NCI-H128 (cell line): Measurements from ENCODE around the gene RHBDF2.

Experiments used
- DNase-seq: peaks from one replicate; lab custom pipeline; 2025; ENCODE audit not compliant: unreplicated experiment; lab: John Stamatoyannopoulos, UW

Gene RHBDF2

DNA sequence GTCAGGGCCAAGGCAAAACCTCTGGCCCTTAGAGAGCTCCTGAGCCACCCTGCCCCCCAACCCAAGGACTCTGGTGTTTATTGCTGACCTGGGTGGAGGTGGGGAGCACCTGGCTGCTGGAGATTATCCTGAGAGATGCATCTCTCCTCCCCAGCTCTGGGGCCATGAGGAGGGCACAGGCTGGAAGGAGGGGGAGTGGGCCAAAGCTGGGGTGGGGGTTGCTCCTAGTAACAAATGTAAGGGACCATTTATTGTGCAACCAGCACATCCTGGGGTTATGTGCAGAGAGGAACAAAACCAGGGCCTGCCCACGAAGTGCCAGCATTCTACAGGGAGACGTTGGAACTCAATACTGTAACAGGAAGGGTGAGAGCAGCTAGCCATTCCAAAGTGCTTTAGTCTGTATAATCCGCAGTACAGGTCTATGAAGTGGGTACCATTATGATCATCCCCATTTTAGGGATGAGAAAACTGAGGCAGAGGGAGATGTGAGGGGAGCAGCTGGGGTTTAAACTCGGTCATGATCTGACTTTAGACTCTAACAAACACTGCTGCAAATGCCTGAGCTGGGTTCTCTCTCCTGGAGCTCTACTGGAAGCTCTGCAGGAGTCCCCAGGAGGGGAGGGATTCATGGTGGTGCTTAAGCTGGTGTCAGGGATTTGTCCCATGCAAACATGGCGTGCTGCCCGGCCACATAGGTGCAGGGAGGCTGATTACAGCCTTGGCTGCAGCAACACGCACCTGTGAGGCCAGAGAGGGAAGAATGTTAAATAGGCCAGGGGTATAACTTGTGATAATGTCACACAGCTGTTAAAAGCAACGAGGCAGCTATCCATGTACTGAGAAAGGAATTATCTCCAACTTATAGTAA, 1.4 kb upstream of the RHBDF2 start:
- no peak for DNase-seq

DNA sequence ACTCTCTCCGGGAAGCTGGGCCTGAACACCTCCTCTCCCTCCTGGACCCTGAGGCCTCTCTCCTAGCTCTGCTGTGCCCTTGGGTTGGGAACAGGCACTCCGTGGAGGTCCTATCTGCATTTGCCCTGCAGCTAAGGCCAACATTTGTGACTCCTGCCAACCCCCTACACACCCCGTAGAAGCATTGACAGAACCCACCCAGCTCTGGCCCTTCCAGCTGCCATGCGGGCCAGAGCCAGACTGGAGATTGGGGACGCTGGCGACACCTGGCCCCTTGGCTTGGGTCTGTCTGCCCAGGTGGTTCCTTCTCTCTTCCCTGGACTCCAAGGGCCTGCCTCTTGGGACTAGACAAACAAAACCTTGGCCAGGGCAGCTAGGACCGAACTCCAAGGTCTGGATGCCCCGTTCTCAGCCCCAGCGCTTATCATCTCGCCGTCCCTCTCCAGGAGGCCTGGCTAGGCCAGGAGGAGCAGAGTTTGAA, 644 bp upstream of the RHBDF2 start:
- DNase-seq, result no peak

DNA sequence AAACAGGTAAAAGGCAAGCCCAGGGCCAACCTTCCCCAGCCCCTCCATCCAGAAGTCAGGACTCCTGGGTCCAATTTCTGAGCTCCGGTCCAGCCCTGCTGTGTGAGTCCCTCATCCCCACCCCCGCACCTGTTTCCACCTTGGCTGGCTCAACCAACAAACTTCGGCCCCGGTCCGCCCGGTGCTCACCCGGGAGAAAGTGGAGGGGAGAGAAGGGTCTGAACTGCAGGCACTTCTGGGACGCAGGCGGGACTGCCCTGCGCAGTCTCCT, 541 bp downstream of the RHBDF2 start:
- no peak for DNase-seq

DNA sequence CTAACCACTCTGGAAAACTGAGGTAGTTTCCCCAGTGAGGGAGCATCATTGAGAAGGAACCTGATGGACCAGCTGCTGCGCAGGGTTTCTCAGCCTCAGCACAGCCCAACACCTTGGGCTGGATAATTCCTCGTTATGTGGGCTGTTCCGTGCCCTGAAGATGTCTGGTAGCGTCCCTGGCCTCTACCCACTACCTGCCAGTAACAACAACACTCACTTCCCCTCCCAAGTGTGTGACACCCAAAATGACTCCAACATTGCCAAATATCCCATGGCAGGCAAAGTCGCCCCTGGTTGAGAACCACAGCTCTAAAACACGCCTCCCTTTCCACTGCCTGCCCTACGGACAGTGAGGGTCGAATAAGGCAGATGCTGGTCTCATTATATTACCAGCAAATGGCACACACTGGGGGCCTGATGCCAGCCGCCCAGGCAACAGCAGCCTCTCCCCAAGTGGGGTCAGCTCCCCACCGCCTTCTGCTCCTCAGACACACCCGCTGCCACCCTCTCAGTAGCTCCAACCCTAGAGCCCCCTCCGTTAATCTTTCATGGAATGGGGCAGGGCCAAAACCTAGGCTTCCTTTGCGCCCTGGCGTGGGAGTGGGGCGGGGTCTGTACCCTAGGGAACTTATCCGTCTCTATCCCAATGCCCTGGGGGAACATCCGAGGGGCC, 1.0 kb downstream of the RHBDF2 start:
- DNase-seq, result no peak

DNA sequence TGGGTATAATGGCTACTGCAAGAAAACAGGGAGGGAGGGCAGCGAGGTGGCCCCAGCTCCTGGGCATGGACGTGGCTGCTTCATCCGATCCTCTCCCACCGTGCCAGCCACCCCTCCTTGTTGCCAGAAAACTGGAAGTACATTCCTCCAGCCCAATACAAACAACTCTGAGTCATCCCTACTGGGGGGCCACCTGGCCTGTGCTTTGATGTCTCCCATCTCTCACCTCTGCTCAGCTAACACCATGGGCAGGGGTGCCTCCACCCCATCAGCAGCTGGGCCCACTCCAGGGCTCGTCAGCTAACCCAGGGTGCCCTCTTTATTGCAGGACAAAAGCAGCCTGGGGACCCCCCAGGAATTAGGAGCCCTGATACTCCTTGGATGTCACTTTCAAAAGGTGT, 2.0 kb downstream of the RHBDF2 start:
- DNase-seq, result no peak

DNA sequence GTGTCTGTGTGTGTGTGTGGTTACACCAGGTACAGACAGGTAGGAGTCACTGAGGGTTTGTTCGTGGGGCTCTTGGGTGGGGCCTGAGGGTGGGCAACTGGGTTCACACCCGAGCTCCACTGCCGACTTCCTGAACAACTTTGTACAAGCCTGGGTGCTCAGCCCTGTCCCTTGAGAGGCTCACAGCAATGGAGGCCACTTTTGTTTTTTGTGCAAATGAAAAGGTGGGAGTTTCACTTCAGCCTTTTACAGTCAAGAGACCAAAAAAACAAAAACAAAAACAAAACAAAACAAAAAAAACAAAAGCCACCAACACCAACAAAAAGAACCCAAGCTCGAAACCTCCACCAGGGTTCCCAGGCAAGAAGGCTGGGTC, 2.4 kb downstream of the RHBDF2 start:
- no peak for DNase-seq

DNA sequence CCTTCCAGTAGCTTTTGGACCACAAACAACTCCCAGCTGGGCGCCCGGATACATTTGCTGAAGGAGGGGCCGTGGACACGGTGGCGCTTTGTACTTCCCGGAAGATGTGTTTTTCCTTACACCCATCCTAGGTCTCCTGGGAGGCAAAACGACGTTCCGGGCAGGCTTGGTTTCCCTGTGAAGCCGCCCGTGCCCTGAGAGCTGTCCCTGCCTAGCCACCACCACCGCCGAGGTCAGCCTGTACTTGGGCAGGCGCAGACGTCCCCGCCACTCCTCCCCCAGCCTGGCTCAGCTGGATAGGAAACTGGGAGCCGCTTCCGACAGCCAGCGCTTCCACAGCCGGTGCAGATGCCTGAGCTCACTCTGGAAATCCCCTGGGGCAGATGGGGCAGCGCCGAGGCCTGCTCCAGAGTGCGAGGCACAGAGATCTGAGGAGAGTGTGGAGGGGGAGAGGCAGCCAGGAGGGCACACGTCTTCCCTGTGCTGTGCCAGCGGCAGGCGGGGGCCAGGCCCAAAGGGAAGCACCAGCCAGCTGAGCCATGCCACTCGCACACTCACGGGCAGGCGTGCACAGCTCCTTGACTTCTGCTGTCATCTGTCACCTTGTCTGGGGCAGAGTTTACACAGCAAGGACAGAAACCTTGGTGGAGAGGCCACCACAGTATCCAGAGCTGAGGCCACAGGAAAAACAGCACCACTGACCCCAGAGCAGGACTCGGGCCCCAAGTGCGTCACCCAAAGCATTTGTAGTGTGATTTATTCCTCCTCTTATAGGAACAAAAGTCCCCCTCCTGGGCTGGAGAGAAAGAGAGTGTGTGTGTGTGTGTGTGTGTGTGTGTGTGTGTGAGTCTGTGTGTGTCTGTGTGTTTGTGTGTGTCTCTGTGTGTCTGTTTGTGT, 3.0 kb downstream of the RHBDF2 start:
- DNase-seq, result peak; percentile 23

DNA sequence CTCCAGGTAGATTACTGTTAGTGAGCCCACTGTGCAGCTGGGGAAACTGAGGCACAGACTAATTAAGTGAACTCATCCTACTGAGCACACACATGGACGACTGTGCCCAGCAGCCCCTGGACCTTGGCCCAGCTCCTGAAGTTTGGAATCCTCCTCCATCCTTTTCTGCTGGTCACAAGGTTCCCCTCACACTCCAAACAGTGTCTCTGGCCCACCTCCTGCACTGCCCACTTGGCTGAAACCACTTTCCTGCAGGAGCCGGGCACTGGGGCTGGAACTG, 3.6 kb downstream of the RHBDF2 start:
- DNase-seq, result no peak

DNA sequence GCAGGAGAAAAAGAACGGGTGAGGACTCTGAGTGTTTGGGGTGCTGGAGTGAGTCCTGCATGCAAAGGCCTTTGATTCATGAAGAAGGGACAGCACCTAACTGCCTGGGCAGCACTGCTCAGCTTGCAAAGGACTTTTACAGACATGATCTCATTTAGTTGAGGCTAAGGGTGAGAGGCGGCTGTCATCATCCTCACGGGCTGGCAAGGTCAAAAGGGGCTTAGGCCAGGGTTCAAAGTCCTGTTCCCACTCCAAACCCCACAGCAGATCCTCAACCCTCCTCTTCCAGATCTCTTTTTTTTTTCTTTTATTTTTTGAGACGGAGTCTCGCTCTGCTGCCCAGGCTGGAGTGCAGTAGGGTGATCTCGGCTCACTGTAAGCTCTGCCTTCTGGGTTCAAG, 4.8 kb downstream of the RHBDF2 start:
- DNase-seq, result no peak

DNA sequence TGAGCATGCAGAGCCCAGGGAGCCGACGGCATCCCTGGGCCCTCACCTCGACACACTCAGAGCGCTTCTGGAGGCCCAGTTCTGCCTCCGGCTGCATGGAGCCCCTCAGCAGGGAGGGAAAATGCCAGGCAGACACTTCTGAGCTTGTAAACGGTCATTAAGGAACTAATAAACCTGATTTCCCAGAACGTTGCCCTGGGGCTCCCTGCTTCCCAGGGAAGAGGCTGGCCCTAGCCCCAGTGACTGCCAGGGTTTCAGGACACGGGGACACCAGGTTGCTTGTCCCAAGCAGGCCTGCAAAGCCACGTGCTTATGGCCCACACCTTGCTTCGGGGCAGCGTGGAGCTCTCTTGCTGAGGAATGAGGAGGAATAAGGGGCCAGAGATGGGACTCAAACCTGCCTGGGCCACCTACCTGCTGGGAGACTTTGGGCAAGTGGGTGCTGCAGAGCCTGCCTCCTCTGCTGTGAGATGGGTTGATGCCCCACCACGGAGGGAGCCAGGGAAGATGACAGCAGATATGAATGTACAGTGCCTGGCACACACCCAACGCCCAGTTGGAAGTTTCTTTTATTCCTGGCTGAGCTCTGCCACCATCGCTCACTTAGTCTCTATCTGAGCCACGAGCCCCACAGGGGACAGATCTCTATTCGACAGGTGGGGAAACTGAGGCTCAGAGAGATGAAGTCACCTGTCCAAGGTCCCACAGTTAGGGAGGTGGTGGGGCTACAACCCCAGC, 5.4 kb downstream of the RHBDF2 start:
- no peak for DNase-seq

DNA sequence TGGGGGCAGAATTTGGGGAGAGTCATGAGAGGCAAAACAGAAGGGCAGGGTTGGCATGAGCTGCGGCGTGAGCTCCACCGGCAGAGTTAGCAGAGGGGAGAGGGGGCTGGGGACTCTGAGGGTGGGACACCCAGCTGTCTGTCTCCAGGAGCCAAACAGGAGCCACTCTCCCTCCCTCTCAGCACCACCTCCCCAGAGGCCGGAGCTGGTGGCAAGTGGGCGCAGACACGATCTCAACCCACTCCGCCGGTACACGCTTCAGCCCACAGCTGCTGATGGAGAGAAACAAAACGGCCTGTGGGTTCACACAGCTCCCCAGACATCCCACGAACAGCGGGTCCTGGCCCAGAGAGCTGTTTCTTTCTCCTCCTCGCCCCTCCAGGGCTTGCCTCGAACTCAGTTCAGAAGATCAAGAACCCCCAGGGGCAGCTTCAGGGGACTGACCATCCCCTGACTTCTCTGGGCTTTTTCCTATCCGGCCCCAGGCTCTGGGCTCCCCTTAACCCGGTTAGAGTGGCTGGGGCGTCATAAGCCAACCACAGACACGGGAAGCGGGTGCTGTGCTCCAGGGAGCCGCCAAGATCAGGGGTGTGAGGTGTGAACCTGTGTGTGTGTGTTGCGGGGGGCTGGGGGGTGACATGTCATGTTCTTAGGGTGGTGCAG, 7.6 kb downstream of the RHBDF2 start:
- no peak for DNase-seq

DNA sequence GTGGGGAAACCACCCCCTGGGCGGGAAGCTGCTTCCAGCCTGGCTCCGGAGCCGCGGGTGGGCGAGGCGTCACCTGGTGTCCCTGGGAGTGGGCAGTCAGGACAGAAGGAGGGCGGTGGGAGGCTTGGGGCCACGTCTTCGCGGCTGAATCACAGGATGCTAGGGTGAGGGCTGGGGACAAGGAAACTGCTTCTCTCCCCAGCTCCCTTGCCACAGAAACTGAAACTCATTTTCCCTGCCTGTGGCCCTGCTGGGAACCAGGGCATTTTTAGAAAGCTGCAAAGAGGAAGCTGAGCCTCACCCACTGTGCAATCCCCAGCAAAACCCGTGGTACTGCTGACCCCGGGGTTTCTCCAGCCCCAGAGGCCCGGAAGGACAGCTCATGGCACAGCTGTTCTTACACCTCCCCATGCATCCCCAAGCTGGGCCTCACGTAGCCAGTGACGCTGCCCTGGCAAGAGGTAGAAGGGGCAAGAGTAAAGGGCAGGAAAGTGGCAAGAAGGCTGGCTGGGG, 8.2 kb downstream of the RHBDF2 start:
- DNase-seq, result no peak

DNA sequence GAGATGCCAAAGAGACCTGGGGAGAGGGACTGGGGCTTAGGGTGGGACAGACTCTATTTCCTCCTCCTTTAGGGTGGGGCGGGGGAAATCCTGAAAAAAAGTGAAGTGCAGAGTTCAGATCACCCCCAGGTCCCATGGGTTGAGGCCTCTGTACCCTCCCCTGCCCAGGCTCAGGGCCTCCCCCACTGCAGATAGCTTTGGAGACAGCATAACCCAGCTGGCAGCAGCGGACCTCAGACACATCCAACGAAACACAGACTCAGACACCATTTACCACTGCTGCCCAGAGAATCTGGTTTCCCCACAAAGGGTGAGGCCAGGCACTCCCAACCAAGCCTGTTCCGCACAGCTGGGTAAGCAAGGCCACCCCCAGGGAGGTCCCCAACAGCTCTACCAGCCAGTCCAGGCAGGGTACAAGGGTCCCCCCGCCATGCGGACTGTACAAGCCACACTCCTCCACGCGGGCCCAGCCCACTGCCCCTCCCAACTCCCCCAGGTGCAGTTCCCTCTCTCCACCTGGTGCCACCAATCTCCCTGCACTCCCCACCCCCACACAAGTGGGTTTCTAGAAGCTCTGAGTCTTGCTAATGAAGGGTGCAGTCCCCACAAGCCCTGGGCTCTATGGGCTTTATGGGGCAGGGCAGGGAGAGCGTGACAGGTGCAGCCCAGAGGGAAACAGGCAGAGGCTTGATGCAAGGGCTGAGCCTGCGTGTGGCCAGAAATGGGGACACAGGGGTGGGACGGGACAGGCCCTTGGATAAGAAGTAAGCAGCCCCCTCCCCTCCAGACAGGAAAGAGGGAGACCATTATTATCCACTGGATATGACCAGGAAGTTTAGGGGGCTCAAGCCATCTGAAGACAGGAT, 8.9 kb downstream of the RHBDF2 start:
- no peak for DNase-seq

DNA sequence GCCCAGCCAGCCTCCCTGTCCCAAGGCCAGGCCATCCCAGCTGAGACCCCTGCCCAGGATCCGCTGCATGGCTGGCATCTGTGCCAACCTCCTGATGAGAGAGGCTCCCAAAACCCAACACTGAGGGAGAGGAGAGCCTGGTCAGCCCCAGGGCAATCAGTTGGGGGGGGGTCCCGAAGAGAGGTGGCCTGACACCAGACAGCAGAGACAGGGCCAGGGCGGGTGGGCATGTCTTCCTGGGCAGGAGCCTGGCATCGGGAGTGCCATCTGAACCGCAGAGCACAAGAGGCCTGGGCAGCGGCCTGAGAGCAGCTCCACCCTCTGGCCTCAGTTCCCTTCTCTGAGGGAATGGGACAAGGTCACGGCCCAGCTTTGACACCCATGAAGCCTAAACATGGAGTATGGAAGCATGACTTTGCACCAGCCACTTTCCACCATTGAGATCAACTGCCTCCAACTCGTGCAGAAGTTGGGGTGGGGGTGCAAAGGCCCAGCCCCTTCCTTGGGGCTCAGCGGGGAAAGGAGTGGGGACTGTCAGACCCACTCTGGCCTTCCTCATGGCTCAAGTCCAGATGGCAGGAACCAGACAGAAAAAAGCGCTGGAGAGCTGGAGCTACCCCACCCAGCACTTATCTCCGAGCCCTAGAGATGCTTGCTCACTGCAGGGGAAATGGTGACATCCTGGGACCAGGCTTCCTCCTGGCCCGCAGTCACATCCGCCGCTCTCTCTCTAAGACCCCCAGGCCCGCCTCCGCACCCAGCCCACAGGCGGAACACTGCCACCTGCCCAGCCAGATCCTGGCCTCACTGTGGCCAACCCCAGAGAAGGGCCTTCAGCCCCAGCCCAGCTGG, 9.7 kb downstream of the RHBDF2 start:
- no peak for DNase-seq

DNA sequence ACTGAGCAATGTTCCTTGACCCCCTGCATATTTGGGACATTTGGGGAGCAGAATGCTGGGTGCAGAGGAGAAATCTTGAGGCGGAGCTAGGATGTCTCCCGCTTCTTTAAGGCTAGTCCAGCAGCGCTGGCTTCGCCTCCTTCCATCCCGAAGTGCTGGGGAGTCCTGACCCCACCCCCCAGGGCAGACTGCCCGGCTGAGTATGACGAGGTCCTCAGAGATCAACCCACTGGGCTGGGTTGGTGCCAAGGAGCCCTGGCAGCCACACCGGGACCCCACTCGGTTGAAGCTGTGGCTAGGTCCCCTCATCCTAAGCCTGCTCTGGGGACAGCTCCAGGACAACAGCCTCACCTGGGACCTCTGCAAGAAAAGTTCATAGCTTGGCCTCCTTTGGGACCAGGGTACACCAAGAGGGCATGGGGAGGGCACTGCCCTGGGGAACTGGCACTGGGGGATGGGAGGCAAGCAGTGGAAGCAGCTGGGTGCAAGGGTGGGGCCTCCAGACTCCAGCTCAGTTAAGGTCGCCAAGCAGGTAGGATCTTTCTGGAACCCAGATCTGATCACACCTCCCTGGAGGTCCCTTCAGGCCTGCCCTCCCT, 11.0 kb downstream of the RHBDF2 start:
- DNase-seq, result no peak

DNA sequence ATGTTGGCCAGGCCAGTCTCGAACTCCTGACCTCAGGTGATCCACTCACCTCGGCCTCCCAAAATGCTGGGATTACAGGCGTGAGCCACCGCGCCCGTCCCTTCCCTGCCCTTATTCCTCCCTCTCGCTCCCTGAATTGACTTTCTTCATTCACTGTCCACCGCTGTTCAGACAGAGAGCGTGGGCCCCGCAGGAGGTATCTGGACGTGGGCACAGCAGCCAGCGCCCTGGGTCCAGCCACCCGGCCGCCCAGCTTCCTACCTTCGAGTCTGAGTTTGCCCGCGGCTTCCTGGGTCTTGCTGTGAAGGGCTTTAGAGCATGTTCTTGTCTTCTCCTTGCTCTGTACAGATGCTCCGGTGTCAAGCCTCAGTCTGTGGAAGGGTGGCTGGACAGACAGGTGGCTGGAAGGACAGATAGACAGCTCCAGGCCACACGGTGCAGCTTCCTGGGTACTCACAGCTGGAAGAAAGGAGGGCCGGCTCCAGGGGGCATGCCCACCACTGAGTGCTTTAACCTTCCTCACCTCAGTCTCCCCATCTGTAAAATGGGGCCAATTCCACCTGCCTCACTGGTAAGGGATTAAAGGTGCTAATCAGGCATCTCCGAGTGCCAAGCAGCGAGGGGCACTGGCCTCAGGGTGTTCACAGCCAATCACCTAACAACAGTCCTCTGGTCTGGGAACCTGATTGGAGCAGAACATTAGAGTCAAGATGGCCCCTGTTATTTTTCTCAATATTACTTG, 13.6 kb downstream of the RHBDF2 start:
- no peak for DNase-seq

DNA sequence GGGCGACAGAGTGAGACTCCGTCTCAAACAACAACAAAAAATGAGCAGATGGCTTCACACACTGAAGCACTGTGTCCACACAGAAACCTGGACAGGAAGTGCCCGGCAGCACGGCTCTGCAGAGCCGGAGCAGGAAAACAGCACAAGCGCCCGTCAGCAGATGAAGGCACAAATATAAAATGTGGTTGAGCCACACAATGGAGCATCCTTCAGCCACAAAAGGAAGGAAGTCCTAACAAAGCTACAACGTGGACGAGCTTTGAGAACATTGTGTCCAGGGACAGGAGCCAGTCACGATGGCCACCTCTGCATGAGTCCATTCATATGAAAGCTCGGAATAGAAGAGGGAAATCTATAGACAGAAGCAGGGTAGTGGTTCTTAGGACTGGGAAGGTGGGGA, 15.7 kb downstream of the RHBDF2 start:
- no peak for DNase-seq
